Activated naive CD8-positive, alpha-beta T cell treated with anti-CD3 and anti-CD28 coated beads, Interleukin-2, amount 10 ng/mL, durations not matched to agents 7 days and 5 days (primary cell): ENCODE measurements around the gene SEC14L1. TPM values are rescaled to one million over a fixed set of nuclear protein-coding genes. Genes with fewer than 3 reads are reported as not detected.
"Not testable (repeated sequence)": the region's sequence is repeated elsewhere in the genome, so short reads cannot be mapped to it uniquely, and the experiment has no call there.

Source experiments
- ATAC-seq: fragments of 150-1000 bp; cut with Tn5 transposase; one replicate; pipeline ENCODE4 v1.10.0; 2021; ENCODE audit warnings: low read depth, moderate library complexity
- POLR2A ChIA-PET: fragments of 350-600 bp; sonication (Branson Sonifier 250); formaldehyde crosslinking; loops from one replicate; lab custom pipeline; 2021; ENCODE audit warnings: antibody characterized with exemption; lab: Charles Lee
- DNase-seq: peaks from one replicate; pipeline ENCODE4 v3.0.0; 2021
- H3K27ac Mint-ChIP-seq: one replicate; pipeline ENCODE4 v1.8.0; 2022; ENCODE audit warnings: mild to moderate bottlenecking, mixed read lengths
- H3K27me3 Mint-ChIP-seq: one replicate; pipeline ENCODE4 v1.8.0; 2022; ENCODE audit warnings: mild to moderate bottlenecking, moderate library complexity, mixed read lengths
- H3K36me3 Mint-ChIP-seq: one replicate; pipeline ENCODE4 v1.8.0; 2021; ENCODE audit warnings: mild to moderate bottlenecking, mixed read lengths
- H3K4me1 Mint-ChIP-seq: one replicate; pipeline ENCODE4 v1.8.0; 2021; ENCODE audit warnings: mixed read lengths
- H3K4me3 Mint-ChIP-seq: one replicate; pipeline ENCODE4 v1.8.0; 2022; ENCODE audit warnings: mild to moderate bottlenecking, moderate library complexity, mixed read lengths
- H3K9me3 Mint-ChIP-seq: one replicate; pipeline ENCODE4 v1.8.0; 2021; ENCODE audit warnings: mixed read lengths
- total RNA-seq, 2 experiments: library from RNA; stranded (reverse); gene quantifications; one replicate each; pipeline ENCODE4 v1.2.3, GENCODE V29; 2021

SEC14L1 gene
- total RNA-seq, 2 experiments from 2014 or later, result 74.6 to 77.5 TPM

GRCh38 chr17:77148077-77148939, 7.5 kb downstream of the SEC14L1 start:
- peaks cover 61% of the 10 kb centered on the region for H3K4me1 Mint-ChIP-seq
- DNase-seq (no peak), ATAC-seq (no peak)
- H3K4me3 Mint-ChIP-seq, result no peak overlapping the region
- no peaks in the 10 kb centered on the region for H3K27me3 Mint-ChIP-seq
- peaks cover 54% of the 10 kb centered on the region for H3K36me3 Mint-ChIP-seq
- no peaks in the 10 kb centered on the region for H3K9me3 Mint-ChIP-seq
- POLR2A ChIA-PET, result no interaction called here
- H3K27ac Mint-ChIP-seq, result no peak overlapping the region

GRCh38 chr17:77148940-77149510, 8.3 kb downstream of the SEC14L1 start:
- Mint-ChIP-seq H3K27ac (peak overlapping the region; percentile 68), H3K36me3 (peaks cover 48% of the 10 kb centered on the region), H3K4me1 (peaks cover 58% of the 10 kb centered on the region), H3K4me3 (no peak overlapping the region), H3K9me3 (no peaks in the 10 kb centered on the region), H3K27me3 (no peaks in the 10 kb centered on the region)
- POLR2A ChIA-PET, result no interaction called here
- ATAC-seq, result no peak
- no peak for DNase-seq

- no peak for ATAC-seq
- Mint-ChIP-seq H3K4me3 (no peak overlapping the region), H3K27ac (no peak overlapping the region), H3K4me1 (peaks cover 61% of the 10 kb centered on the region), H3K27me3 (no peaks in the 10 kb centered on the region), H3K36me3 (peaks cover 49% of the 10 kb centered on the region), H3K9me3 (no peaks in the 10 kb centered on the region)
- POLR2A ChIA-PET, result interaction anchor here (0.6 to 1.0 kb wide), 2 partner anchors 10 to 64 kb away, joined by 3 read pairs; no protein-coding TSS in a partner anchor
- DNase-seq, result no peak
Observed at GRCh38 chr17:77150196-77150595, 9.4 kb downstream of the SEC14L1 start.

DNA sequence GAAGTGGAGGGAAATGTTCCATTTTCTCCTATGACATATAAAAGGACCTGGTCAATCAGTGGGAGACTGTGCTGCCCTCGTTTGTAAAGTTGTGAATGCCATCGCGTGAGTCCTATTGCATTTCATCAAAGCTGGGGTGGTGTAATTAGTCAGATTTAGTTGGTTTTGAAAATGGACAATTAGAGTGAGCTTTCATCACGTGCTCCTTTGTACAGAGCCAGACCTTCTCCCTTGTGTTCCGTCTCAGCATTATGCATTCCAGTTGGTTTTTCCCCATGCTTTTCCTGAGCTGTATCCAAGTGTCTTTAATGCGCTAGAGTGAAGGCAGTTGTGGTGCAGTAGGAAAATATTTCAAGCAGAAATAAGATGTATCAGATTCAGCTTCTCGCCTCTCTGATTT, 10.4 kb downstream of the SEC14L1 start:
- Mint-ChIP-seq H3K4me1 (peaks cover 59% of the 10 kb centered on the region), H3K4me3 (no peak overlapping the region), H3K9me3 (no peaks in the 10 kb centered on the region), H3K36me3 (peaks cover 44% of the 10 kb centered on the region), H3K27ac (no peak overlapping the region), H3K27me3 (no peaks in the 10 kb centered on the region)
- POLR2A ChIA-PET, result interaction anchor here (0.6 to 1.4 kb wide), 2 partner anchors 10 to 833 kb away, joined by 3 read pairs; no protein-coding TSS in a partner anchor
- DNase-seq (no peak), ATAC-seq (no peak)

DNA sequence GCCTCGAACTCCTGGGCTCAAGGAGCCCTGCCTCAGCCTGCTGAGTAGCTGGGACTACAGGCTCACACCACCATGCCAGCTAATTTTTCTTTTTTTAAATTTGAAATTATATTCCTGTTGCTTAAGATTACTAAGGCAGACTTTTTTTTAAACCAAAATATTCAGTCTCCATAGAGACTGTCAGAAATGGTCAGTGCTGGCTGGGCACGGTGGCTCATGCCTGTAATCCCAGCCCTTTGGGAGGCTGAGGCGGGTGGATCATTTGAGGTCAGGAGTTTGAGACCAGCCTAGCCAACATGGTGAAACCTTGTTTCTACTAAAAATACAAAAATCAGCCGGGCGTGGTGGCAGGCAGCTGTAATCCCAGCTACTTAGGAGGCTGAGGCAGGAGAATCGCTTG, 11.3 kb downstream of the SEC14L1 start:
- not testable (repeated sequence) for H3K9me3 Mint-ChIP-seq, DNase-seq, ATAC-seq, H3K4me3 Mint-ChIP-seq, H3K27me3 Mint-ChIP-seq, H3K27ac Mint-ChIP-seq
- peaks cover 51% of the 10 kb centered on the region for H3K4me1 Mint-ChIP-seq
- POLR2A ChIA-PET, result interaction anchor here (0.6 to 1.4 kb wide), 2 partner anchors 9 to 832 kb away, joined by 3 read pairs; no protein-coding TSS in a partner anchor
- H3K36me3 Mint-ChIP-seq, result peaks cover 44% of the 10 kb centered on the region

DNA sequence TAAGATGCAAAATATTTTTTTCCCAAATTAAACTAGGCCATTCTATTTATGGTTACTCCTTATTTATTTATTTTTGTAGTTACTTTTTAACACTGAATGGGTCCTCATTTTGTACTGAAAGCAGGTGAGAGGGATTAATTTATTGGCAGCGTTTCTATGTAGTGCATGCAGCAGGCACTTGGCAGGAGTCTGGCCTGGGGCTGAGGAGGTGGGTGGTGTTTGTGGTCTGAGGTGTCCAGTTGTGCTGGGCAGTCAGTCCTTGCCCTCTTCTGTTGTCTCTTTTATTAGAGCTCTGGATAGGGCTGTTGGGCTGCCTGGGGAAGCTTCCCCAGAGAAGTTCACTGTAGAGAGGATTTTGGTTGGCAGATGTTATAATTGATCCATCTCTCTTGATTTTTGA, 12.7 kb downstream of the SEC14L1 start:
- Mint-ChIP-seq H3K4me1 (peaks cover 46% of the 10 kb centered on the region), H3K9me3 (no peaks in the 10 kb centered on the region), H3K27ac (no peak overlapping the region), H3K4me3 (no peak overlapping the region), H3K36me3 (peaks cover 43% of the 10 kb centered on the region), H3K27me3 (no peaks in the 10 kb centered on the region)
- POLR2A ChIA-PET, result no interaction called here
- DNase-seq (no peak), ATAC-seq (no peak)

- peaks cover 39% of the 10 kb centered on the region for H3K36me3 Mint-ChIP-seq
Observed at GRCh38 chr17:77153999-77154586, 13.3 kb downstream of the SEC14L1 start.

GRCh38 chr17:77155125-77155524, 14.4 kb downstream of the SEC14L1 start:
- H3K9me3 Mint-ChIP-seq, result no peaks in the 10 kb centered on the region
- POLR2A ChIA-PET, result interaction anchor here (0.6 to 1.0 kb wide), 2 partner anchors 9 to 35 kb away, joined by 3 to 7 read pairs; no protein-coding TSS in a partner anchor

More at GRCh38 chr17:77153999-77154586, 13.3 kb downstream of the SEC14L1 start:
- peaks cover 40% of the 10 kb centered on the region for H3K4me1 Mint-ChIP-seq
- H3K4me3 Mint-ChIP-seq, result no peak overlapping the region
- no peaks in the 10 kb centered on the region for H3K27me3 Mint-ChIP-seq
- no peak overlapping the region for H3K27ac Mint-ChIP-seq
- H3K9me3 Mint-ChIP-seq, result no peaks in the 10 kb centered on the region
- POLR2A ChIA-PET, result no interaction called here
- ATAC-seq (no peak), DNase-seq (no peak)

DNA sequence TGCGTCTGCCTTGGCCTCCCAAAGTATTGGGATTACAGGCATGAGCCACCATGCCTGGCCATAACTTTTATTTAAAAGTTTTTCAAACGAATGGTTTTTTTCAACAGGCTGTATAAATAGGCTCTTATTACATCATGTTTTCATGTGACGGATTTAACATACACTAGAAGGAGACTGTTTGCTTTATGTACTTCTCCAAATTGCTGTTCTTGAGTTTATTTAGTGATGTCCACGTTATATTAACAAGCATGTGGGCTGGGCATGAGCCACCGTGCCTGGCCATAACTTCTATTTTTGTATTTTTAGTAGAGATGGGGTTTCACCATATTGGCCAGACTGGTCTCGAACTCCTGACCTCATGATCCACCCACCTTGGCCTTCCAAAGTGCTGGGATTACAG, 17.0 kb downstream of the SEC14L1 start:
- DNase-seq, H3K27me3 Mint-ChIP-seq, H3K4me3 Mint-ChIP-seq, ATAC-seq, H3K27ac Mint-ChIP-seq, H3K9me3 Mint-ChIP-seq: not testable (repeated sequence)
- H3K4me1 Mint-ChIP-seq, result peaks cover 40% of the 10 kb centered on the region
- H3K36me3 Mint-ChIP-seq, result peaks cover 33% of the 10 kb centered on the region
- POLR2A ChIA-PET, result interaction anchor here (0.7 to 0.9 kb wide), 2 partner anchors 14 to 21 kb away, joined by 3 read pairs; no protein-coding TSS in a partner anchor

More at GRCh38 chr17:77155125-77155524, 14.4 kb downstream of the SEC14L1 start:
- Mint-ChIP-seq H3K4me3 (no peak overlapping the region), H3K27me3 (no peaks in the 10 kb centered on the region), H3K4me1 (peaks cover 36% of the 10 kb centered on the region), H3K27ac (no peak overlapping the region), H3K36me3 (peaks cover 35% of the 10 kb centered on the region)
- ATAC-seq, result no peak
- DNase-seq, result no peak

DNA sequence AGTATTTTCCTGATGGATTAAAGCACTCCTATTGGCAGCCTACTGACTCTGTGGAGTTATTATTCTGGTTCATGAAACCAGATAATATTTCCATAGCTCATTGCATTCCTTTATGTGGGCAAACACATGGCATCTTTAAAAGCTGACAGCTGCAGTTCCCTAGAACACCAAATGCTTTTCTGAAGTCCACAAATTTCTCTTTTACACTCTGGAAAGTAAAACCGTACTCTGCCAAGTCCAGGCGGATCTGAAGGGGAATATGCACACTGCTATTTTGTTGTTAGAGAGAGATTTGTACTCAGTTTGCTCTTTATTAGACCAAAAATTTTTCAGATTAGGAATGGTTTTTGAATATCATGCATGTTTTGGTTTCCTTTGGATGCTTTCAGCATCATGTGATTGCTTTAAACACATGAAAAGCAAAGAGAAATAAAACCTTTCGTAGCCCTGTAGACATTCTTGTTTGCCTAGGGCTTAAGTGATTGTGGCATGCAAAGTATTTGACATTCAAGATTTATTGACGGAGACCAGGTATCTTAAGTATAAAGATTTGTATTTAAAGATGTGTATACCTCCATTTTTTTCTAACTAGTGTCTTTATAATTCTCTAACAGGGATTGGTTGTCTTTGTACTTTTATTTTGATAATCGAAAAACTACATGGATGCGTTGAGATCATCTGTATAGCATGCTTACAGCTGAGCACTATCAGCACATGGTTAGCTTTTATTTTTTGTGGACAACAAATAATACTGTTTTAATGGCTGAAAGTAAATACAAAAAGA, 19.5 kb downstream of the SEC14L1 start:
- Mint-ChIP-seq H3K27ac (no peak overlapping the region), H3K27me3 (no peaks in the 10 kb centered on the region), H3K4me3 (no peak overlapping the region), H3K36me3 (peaks cover 44% of the 10 kb centered on the region), H3K9me3 (no peaks in the 10 kb centered on the region), H3K4me1 (peaks cover 44% of the 10 kb centered on the region)
- ATAC-seq, result no peak
- DNase-seq, result no peak
- POLR2A ChIA-PET, result interaction anchor here (0.6 to 1.7 kb wide), 2 partner anchors 9 to 20 kb away, joined by 3 to 6 read pairs; partner anchors contain the start of gene SEC14L1

- Mint-ChIP-seq H3K27me3 (no peaks in the 10 kb centered on the region), H3K4me3 (no peak overlapping the region), H3K9me3 (no peaks in the 10 kb centered on the region), H3K27ac (no peak overlapping the region), H3K4me1 (peaks cover 45% of the 10 kb centered on the region), H3K36me3 (peaks cover 49% of the 10 kb centered on the region)
- POLR2A ChIA-PET, result interaction anchor here (0.6 kb wide), 1 partner anchor 9 kb away, joined by 3 read pairs; no protein-coding TSS in a partner anchor
- DNase-seq (no peak), ATAC-seq (no peak)
Observed at GRCh38 chr17:77160875-77161530, 20.2 kb downstream of the SEC14L1 start.

GRCh38 chr17:77161953-77162352, 21.2 kb downstream of the SEC14L1 start:
- Mint-ChIP-seq H3K4me1 (peaks cover 45% of the 10 kb centered on the region), H3K27me3 (no peaks in the 10 kb centered on the region), H3K4me3 (no peak overlapping the region), H3K9me3 (peaks cover 1% of the 10 kb centered on the region), H3K36me3 (peaks cover 49% of the 10 kb centered on the region), H3K27ac (peak overlapping the region; percentile 22)
- ATAC-seq (no peak), DNase-seq (no peak)
- POLR2A ChIA-PET, result no interaction called here
